GM18858 (cell line): Measurements from ENCODE around the gene GDF10.

Experiments used
- ATAC-seq: cut with Tn5 transposase; IDR thresholded peaks from one replicate; pipeline ENCODE4 v1.9.1; 2021; ENCODE audit not compliant: unreplicated experiment

GDF10 gene

GRCh38 chr10:47311932-47312662 lies 12.1 kb downstream of the GDF10 start:
- peak; percentile 71 for ATAC-seq

GRCh38 chr10:47312663-47312995 lies 12.6 kb downstream of the GDF10 start:
- no peak for ATAC-seq

- ATAC-seq, result no peak
Measured at GRCh38 chr10:47314416-47314970, 14.5 kb downstream of the GDF10 start.

GRCh38 chr10:47315421-47315820 lies 15.4 kb downstream of the GDF10 start:
- ATAC-seq, result no peak

GRCh38 chr10:47316131-47316530 lies 16.1 kb downstream of the GDF10 start:
- no peak for ATAC-seq

GRCh38 chr10:47317251-47317650 lies 17.3 kb downstream of the GDF10 start:
- ATAC-seq, result no peak

- no peak for ATAC-seq
Measured at GRCh38 chr10:47318706-47319105, 18.7 kb downstream of the GDF10 start.

- no peak for ATAC-seq
Measured at GRCh38 chr10:47319784-47320183, 19.8 kb downstream of the GDF10 start.

GRCh38 chr10:47320812-47321211 lies 20.8 kb downstream of the GDF10 start:
- ATAC-seq, result no peak

GRCh38 chr10:47321521-47322195 lies 21.7 kb downstream of the GDF10 start:
- no peak for ATAC-seq

GRCh38 chr10:47322300-47323061 lies 22.5 kb downstream of the GDF10 start, which contains the start of gene GDF2:
GDF2 (plus strand) TSS chr10:47322454; CDS start chr10:47322669, 215 bp downstream.
- ATAC-seq, result no peak

- ATAC-seq, result no peak
Measured at GRCh38 chr10:47323087-47323486, 23.1 kb downstream of the GDF10 start.

- no peak for ATAC-seq
Measured at GRCh38 chr10:47323636-47324296, 23.8 kb downstream of the GDF10 start.

- no peak for ATAC-seq
Measured at GRCh38 chr10:47325303-47326291, 25.6 kb downstream of the GDF10 start.

GRCh38 chr10:47326306-47326926 lies 26.4 kb downstream of the GDF10 start:
- ATAC-seq, result no peak

- ATAC-seq, result no peak
Measured at GRCh38 chr10:47326927-47327330, 26.9 kb downstream of the GDF10 start.

- no peak for ATAC-seq
Measured at GRCh38 chr10:47329855-47330254, 29.9 kb downstream of the GDF10 start.

- ATAC-seq, result no peak
Measured at GRCh38 chr10:47330366-47330765, 30.4 kb downstream of the GDF10 start.

GRCh38 chr10:47330804-47331203 lies 30.8 kb downstream of the GDF10 start:
- ATAC-seq, result no peak
